Neural cell (in vitro differentiated cells): ENCODE data around the gene TSSK6. TPM values are rescaled to one million over a fixed set of nuclear protein-coding genes. Genes with fewer than 3 reads are reported as not detected.
A peak's percentile ranks its signal among the peaks of the same experiment; 100 is the strongest.

Source experiments
- H2AFZ ChIP-seq: fragments of 200-600, 300-800 bp; sonication (generic), shearing (Covaris generic); 2 replicates; pipeline ENCODE4 v1.6.0; 2014; ENCODE audit warnings: low read depth, mild to moderate bottlenecking, antibody characterized with exemption, low read length, moderate library complexity
- H3F3A ChIP-seq: fragments of 200-600 bp; shearing (Covaris generic); 2 replicates; pipeline ENCODE4 v1.6.1; 2016; ENCODE audit warnings: mild to moderate bottlenecking, moderate library complexity, mixed read lengths, antibody characterized with exemption, low read length; ENCODE audit not compliant: insufficient read depth, poor library complexity, severe bottlenecking
- H3K27ac ChIP-seq: fragments of 200-600, 300-800 bp; sonication (generic), shearing (Covaris generic); 2 replicates; pipeline ENCODE4 v1.5.1; 2014; ENCODE audit warnings: mild to moderate bottlenecking, low read length, moderate library complexity
- H3K27me3 ChIP-seq: fragments of 300-800, 200-600 bp; sonication (generic), shearing (Covaris generic); 2 replicates; pipeline ENCODE4 v1.6.0; 2014; ENCODE audit warnings: mild to moderate bottlenecking, low read depth, low read length, moderate library complexity; ENCODE audit not compliant: insufficient read depth
- H3K36me3 ChIP-seq: fragments of 300-800, 200-600 bp; sonication (generic), shearing (Covaris generic); 2 replicates; pipeline ENCODE4 v1.5.1; 2014; ENCODE audit warnings: mild to moderate bottlenecking, antibody characterized with exemption, low read length, moderate library complexity; ENCODE audit not compliant: insufficient read depth
- H3K4me2 ChIP-seq: fragments of 300-800, 200-600 bp; sonication (generic), shearing (Covaris generic); 2 replicates; pipeline ENCODE4 v1.6.0; 2014; ENCODE audit warnings: mild to moderate bottlenecking, low read length
- H3K4me3 ChIP-seq: fragments of 300-800, 200-600 bp; sonication (generic), shearing (Covaris generic); 2 replicates; pipeline ENCODE4 v1.5.1; 2014; ENCODE audit warnings: mild to moderate bottlenecking, low read length, moderate library complexity
- H3K79me2 ChIP-seq: fragments of 200-600 bp; shearing (Covaris generic); replicated peaks from 2 replicates; pipeline ENCODE4 v1.6.0; 2014; ENCODE audit warnings: mild to moderate bottlenecking, low read length, moderate library complexity; ENCODE audit not compliant: insufficient read depth
- H3K9ac ChIP-seq: fragments of 300-800, 200-600 bp; sonication (generic), shearing (Covaris generic); 2 replicates; pipeline ENCODE4 v1.6.1; 2016; ENCODE audit warnings: mild to moderate bottlenecking, low read length, mixed read lengths
- H3K9me2 ChIP-seq: fragments of 200-600 bp; shearing (Covaris generic); 2 replicates; pipeline ENCODE4 v1.6.1; 2016; ENCODE audit warnings: mild to moderate bottlenecking, low read length, mixed read lengths; ENCODE audit not compliant: insufficient read depth
- H3K9me3 ChIP-seq: fragments of 200-600, 300-800 bp; sonication (generic), shearing (Covaris generic); 2 replicates; pipeline ENCODE4 v1.6.1; 2016; ENCODE audit warnings: mild to moderate bottlenecking, mixed run types, low read length, moderate library complexity, mixed read lengths
- H4K20me1 ChIP-seq: fragments of 200-600 bp; shearing (Covaris generic); 2 replicates; pipeline ENCODE4 v1.6.1; 2016; ENCODE audit warnings: mild to moderate bottlenecking, mixed run types; ENCODE audit not compliant: insufficient read depth
- CTCF ChIP-seq: fragments of 450-650 bp; IDR thresholded peaks from 2 replicates; pipeline ENCODE4 v1.5.1; 2014; ENCODE audit warnings: antibody characterized with exemption, mild to moderate bottlenecking, moderate library complexity; ENCODE audit not compliant: poor library complexity, severe bottlenecking
- EP300 ChIP-seq: fragments of 450-650 bp; conservative IDR thresholded peaks from 2 replicates; pipeline ENCODE4 v1.6.1; 2014; ENCODE audit warnings: antibody characterized with exemption, mild to moderate bottlenecking, moderate library complexity; ENCODE audit not compliant: poor library complexity, severe bottlenecking
- EZH2 ChIP-seq: fragments of 200-600, 300-800 bp; shearing (Covaris generic), sonication (generic); IDR thresholded peaks from 2 replicates; pipeline ENCODE4 v1.6.1; 2014; ENCODE audit warnings: antibody characterized with exemption, low read length, borderline replicate concordance, mild to moderate bottlenecking; ENCODE audit not compliant: insufficient read depth, poor library complexity, severe bottlenecking
- MXI1 ChIP-seq: fragments of 450-650 bp; conservative IDR thresholded peaks from 2 replicates; pipeline ENCODE4 v1.6.1; 2014; ENCODE audit warnings: antibody characterized with exemption, mild to moderate bottlenecking; ENCODE audit not compliant: poor library complexity, severe bottlenecking
- POLR2AphosphoS5 ChIP-seq: IDR thresholded peaks from 2 replicates; pipeline ENCODE4 v1.6.1; 2012
- RAD21 ChIP-seq: fragments of 450-650 bp; conservative IDR thresholded peaks from 2 replicates; pipeline ENCODE4 v1.6.1; 2014; ENCODE audit warnings: antibody characterized with exemption, mild to moderate bottlenecking, moderate library complexity
- REST ChIP-seq: IDR thresholded peaks from 2 replicates; pipeline ENCODE4 v1.6.1; 2012; ENCODE audit warnings: borderline replicate concordance
- SMC3 ChIP-seq: fragments of 450-650 bp; conservative IDR thresholded peaks from 2 replicates; pipeline ENCODE4 v1.6.1; 2014; ENCODE audit warnings: antibody characterized with exemption, mild to moderate bottlenecking, moderate library complexity; ENCODE audit not compliant: poor library complexity
- TAF1 ChIP-seq: IDR thresholded peaks from 2 replicates; pipeline ENCODE4 v1.6.1; 2012; ENCODE audit warnings: low read depth
- polyA plus RNA-seq: library from polyadenylated mRNA; depleted of rRNA; stranded (reverse); fragments of >200 nt; gene quantifications from 2 replicates; pipeline ENCODE4 v1.2.3, GENCODE V29; 2014

The TSSK6 gene
- polyA plus RNA-seq, 1 donor from 2014 or later = 5.3 TPM

- H3K9me3 ChIP-seq = no peaks in the 10 kb centered on the region
- H3K36me3 ChIP-seq = no peaks in the 10 kb centered on the region
- peaks cover 34% of the 10 kb centered on the region for H3K79me2 ChIP-seq
- peak overlapping the region; percentile 30 for H3K4me2 ChIP-seq
- no peaks in the 10 kb centered on the region for H3K27me3 ChIP-seq
- no peak overlapping the region for H3K27ac ChIP-seq
- H3K4me3 ChIP-seq = peak overlapping the region; percentile 86
- no peaks in the 10 kb centered on the region for H4K20me1 ChIP-seq
- no peaks in the 10 kb centered on the region for H3F3A ChIP-seq
- no peak overlapping the region for H2AFZ ChIP-seq
- H3K9me2 ChIP-seq = no peaks in the 10 kb centered on the region
- no peak overlapping the region for H3K9ac ChIP-seq
- TF ChIP-seq POLR2AphosphoS5 (no peak), EP300 (no peak), MXI1 (no peak), CTCF (no peak), EZH2 (no peak), TAF1 (no peak), RAD21 (no peak), SMC3 (no peak), REST (no peak)
Measured at GRCh38 chr19:19517235-19517619, 1.9 kb upstream of the TSSK6 start.

- TF ChIP-seq SMC3 (no peak), REST (peak; percentile 38), MXI1 (peak; percentile 84), CTCF (peak; percentile 15), EP300 (peak; percentile 44), EZH2 (no peak), TAF1 (peak; percentile 70), RAD21 (no peak), POLR2AphosphoS5 (peak; percentile 100)
- Histone ChIP-seq H2AFZ (peak within 1 kb of the TSS; percentile 69), H3K9me3 (no peaks in the 10 kb centered on the region), H3K79me2 (peaks cover 29% of the 10 kb centered on the region), H3K4me2 (peak within 1 kb of the TSS; percentile 95), H3K4me3 (peak within 1 kb of the TSS; percentile 86), H3K9ac (peak within 1 kb of the TSS; percentile 81), H3K27ac (peak within 1 kb of the TSS; percentile 74), H3K27me3 (no peaks in the 10 kb centered on the region), H4K20me1 (no peaks in the 10 kb centered on the region), H3K36me3 (no peaks in the 10 kb centered on the region), H3F3A (no peaks in the 10 kb centered on the region), H3K9me2 (no peaks in the 10 kb centered on the region)
Measured at GRCh38 chr19:19515642-19516519, 533 bp upstream of the TSSK6 start, which contains the start of gene NDUFA13. TSS of gene NDUFA13 (plus strand) at chr19:19516225. CDS start at chr19:19516239, 14 bp downstream.
